Measurements from ENCODE around the gene CDYL2. TPM values are rescaled to one million over a fixed set of nuclear protein-coding genes. Genes with fewer than 3 reads are reported as not detected.
"Not testable (repeated sequence)": the region's sequence is repeated elsewhere in the genome, so short reads cannot be mapped to it uniquely, and the experiment has no call there.

CDYL2 gene
- total RNA-seq, 2 donors from 2014 or later = 26.3 to 40.3 TPM

GRCh38 chr16:80746231-80746630 lies 58.2 kb downstream of the CDYL2 start:
- Mint-ChIP-seq H3K27me3 (no peaks in the 10 kb centered on the region), H3K36me3 (ENCODE audit: low read depth) (peaks cover 12% of the 10 kb centered on the region), H3K27ac (no peak overlapping the region), H3K4me3 (no peak overlapping the region), H3K9me3 (no peaks in the 10 kb centered on the region), H3K4me1 (peaks cover 25% of the 10 kb centered on the region)
- ATAC-seq (replicated peaks) = no peak

DNA sequence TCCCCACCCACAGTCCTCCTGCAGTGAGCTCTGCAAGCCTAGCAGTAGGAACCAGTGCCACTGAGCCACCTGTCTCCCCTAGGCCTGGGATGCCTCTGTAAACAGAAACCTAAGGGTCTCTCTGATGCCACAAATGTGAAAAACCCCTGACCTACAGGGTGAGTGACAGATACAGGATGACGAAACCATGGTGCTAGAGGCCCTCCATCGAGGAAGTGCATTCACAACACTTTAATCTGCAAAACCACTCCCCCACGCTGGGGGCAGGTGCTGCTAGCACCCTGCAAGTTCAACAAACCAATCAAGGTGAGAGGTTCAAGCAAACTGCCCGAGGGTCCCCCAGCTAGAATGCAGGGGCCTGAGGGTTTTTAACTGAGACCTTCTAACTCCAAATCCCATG lies 59.5 kb downstream of the CDYL2 start:
- no peak for ATAC-seq (replicated peaks)
- peaks cover 12% of the 10 kb centered on the region for H3K36me3 Mint-ChIP-seq (ENCODE audit: low read depth)
- H3K27ac Mint-ChIP-seq = no peak overlapping the region
- H3K9me3 Mint-ChIP-seq = no peaks in the 10 kb centered on the region
- H3K4me1 Mint-ChIP-seq = peaks cover 24% of the 10 kb centered on the region
- H3K4me3 Mint-ChIP-seq = no peak overlapping the region
- no peaks in the 10 kb centered on the region for H3K27me3 Mint-ChIP-seq

DNA sequence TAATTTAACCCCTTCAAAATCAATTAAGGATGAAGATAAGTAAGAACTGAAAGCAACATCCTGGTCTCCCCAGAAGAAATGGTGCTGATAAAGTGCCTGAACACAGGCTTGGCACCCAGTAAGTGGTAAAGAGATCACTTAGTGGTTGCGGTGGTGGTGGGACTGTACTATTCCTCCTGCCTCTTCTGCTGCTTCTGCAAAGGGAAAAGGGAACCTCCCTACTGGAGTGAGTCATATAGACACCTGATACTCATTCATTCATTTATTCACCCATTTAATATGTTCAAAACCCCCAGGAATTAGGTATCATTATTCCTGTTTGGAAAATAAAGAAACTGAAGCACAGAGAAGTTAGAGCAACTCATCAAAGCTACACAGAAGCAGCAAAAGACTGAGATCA lies 60.6 kb downstream of the CDYL2 start:
- peak; percentile 69 for ATAC-seq (replicated peaks)

DNA sequence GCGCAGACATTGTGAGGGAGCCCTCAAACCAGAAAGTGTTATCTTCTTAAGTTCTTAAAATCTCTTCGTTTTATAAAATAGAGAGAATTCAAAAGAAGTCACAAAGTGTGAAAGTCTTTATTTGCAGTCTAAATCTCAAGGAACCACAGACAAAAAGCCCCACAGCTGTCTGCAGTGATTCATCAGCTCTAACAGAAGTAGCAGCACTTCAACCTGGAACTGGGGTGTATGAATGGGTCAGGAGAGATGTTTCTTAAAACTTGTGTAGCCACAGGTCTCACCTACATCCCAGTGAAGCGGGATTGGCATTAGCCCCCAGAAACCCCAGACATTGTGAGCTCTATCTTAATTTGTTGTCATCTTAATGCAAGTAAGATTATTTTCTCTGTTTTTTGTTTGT lies 61.1 kb downstream of the CDYL2 start:
- H3K4me3 Mint-ChIP-seq = peak overlapping the region; percentile 4
- no peaks in the 10 kb centered on the region for H3K27me3 Mint-ChIP-seq
- H3K36me3 Mint-ChIP-seq (ENCODE audit: low read depth) = peaks cover 12% of the 10 kb centered on the region
- ATAC-seq (replicated peaks) = peak; percentile 70
- H3K4me1 Mint-ChIP-seq = peaks cover 35% of the 10 kb centered on the region
- peak overlapping the region; percentile 56 for H3K27ac Mint-ChIP-seq
- H3K9me3 Mint-ChIP-seq = no peaks in the 10 kb centered on the region

More for the DNA sequence above, 60.6 kb downstream of the CDYL2 start:
- H3K4me3 Mint-ChIP-seq = peak overlapping the region; percentile 4
- H3K4me1 Mint-ChIP-seq = peaks cover 35% of the 10 kb centered on the region
- H3K9me3 Mint-ChIP-seq = no peaks in the 10 kb centered on the region
- no peaks in the 10 kb centered on the region for H3K27me3 Mint-ChIP-seq
- peaks cover 12% of the 10 kb centered on the region for H3K36me3 Mint-ChIP-seq (ENCODE audit: low read depth)
- peak overlapping the region; percentile 56 for H3K27ac Mint-ChIP-seq

- Mint-ChIP-seq H3K4me1 (peaks cover 29% of the 10 kb centered on the region), H3K27me3 (no peaks in the 10 kb centered on the region), H3K9me3 (no peaks in the 10 kb centered on the region), H3K27ac (no peak overlapping the region), H3K36me3 (ENCODE audit: low read depth) (peaks cover 12% of the 10 kb centered on the region), H3K4me3 (no peak overlapping the region)
- no peak for ATAC-seq (replicated peaks)
Measured at GRCh38 chr16:80742331-80742730, 62.1 kb downstream of the CDYL2 start.

DNA sequence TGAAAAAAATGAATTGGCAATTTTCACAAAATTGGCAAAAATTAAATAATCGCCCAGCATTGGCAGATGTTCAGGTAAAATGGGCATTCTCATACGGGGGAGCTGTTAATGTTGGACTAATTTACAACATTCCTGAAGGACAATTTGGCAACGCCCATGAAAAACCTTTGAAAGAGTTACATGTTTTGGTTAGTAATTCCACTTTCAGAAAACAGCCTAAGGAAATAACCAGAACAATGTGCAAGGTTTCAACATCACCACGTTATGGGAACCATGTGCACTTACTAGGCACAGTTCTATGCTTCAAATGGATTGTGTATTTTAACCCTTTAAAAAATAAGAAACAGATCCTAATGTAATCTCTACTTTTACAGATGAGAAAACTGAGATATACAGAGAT lies 62.7 kb downstream of the CDYL2 start:
- no peak overlapping the region for H3K27ac Mint-ChIP-seq
- no peaks in the 10 kb centered on the region for H3K27me3 Mint-ChIP-seq
- H3K4me1 Mint-ChIP-seq = peaks cover 29% of the 10 kb centered on the region
- peaks cover 12% of the 10 kb centered on the region for H3K36me3 Mint-ChIP-seq (ENCODE audit: low read depth)
- H3K9me3 Mint-ChIP-seq = no peaks in the 10 kb centered on the region
- no peak overlapping the region for H3K4me3 Mint-ChIP-seq
- ATAC-seq (replicated peaks) = no peak

- peaks cover 29% of the 10 kb centered on the region for H3K4me1 Mint-ChIP-seq
- no peaks in the 10 kb centered on the region for H3K9me3 Mint-ChIP-seq
- peaks cover 12% of the 10 kb centered on the region for H3K36me3 Mint-ChIP-seq (ENCODE audit: low read depth)
- peak overlapping the region; percentile 37 for H3K4me3 Mint-ChIP-seq
- H3K27ac Mint-ChIP-seq = no peak overlapping the region
- H3K27me3 Mint-ChIP-seq = no peaks in the 10 kb centered on the region
- peak; percentile 93 for ATAC-seq (replicated peaks)
Measured at GRCh38 chr16:80739523-80739922, 64.9 kb downstream of the CDYL2 start.

- H3K4me3 Mint-ChIP-seq = no peak overlapping the region
- ATAC-seq (replicated peaks) = no peak
- no peak overlapping the region for H3K27ac Mint-ChIP-seq
- H3K27me3 Mint-ChIP-seq = no peaks in the 10 kb centered on the region
- peaks cover 23% of the 10 kb centered on the region for H3K4me1 Mint-ChIP-seq
- peaks cover 12% of the 10 kb centered on the region for H3K36me3 Mint-ChIP-seq (ENCODE audit: low read depth)
- no peaks in the 10 kb centered on the region for H3K9me3 Mint-ChIP-seq
Measured at GRCh38 chr16:80738521-80738920, 65.9 kb downstream of the CDYL2 start.

GRCh38 chr16:80735846-80736245 lies 68.6 kb downstream of the CDYL2 start:
- no peaks in the 10 kb centered on the region for H3K36me3 Mint-ChIP-seq (ENCODE audit: low read depth)
- ATAC-seq (replicated peaks) = no peak
- H3K27me3 Mint-ChIP-seq = no peaks in the 10 kb centered on the region
- no peak overlapping the region for H3K4me3 Mint-ChIP-seq
- peaks cover 12% of the 10 kb centered on the region for H3K4me1 Mint-ChIP-seq
- H3K27ac Mint-ChIP-seq = no peak overlapping the region
- H3K9me3 Mint-ChIP-seq = no peaks in the 10 kb centered on the region

- no peaks in the 10 kb centered on the region for H3K27me3 Mint-ChIP-seq
- no peaks in the 10 kb centered on the region for H3K9me3 Mint-ChIP-seq
- H3K27ac Mint-ChIP-seq = no peak overlapping the region
- H3K4me3 Mint-ChIP-seq = no peak overlapping the region
- no peaks in the 10 kb centered on the region for H3K36me3 Mint-ChIP-seq (ENCODE audit: low read depth)
- no peak for ATAC-seq (replicated peaks)
- no peaks in the 10 kb centered on the region for H3K4me1 Mint-ChIP-seq
Measured at GRCh38 chr16:80733407-80733806, 71.0 kb downstream of the CDYL2 start.

DNA sequence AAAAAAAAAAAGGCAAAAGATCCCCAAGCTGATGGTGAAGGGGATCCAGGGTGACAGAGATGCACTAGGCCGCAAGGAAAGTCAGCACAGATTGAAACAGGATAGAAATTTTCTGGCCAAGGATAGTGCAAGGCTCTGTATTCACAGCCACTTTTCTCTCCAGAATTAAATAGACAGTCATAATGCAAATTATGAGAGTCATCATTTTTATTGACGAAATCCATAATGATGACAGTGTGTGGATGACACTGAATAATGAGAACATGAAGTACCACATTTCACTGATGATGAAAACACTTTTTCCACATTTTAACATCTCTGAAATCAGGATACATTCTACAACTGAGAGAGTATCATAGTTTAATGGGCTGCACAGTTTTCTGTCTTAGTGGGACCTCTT lies 72.5 kb downstream of the CDYL2 start:
- Mint-ChIP-seq H3K27ac (no peak overlapping the region), H3K9me3 (no peaks in the 10 kb centered on the region), H3K4me1 (no peaks in the 10 kb centered on the region), H3K36me3 (ENCODE audit: low read depth) (no peaks in the 10 kb centered on the region), H3K27me3 (no peaks in the 10 kb centered on the region), H3K4me3 (no peak overlapping the region)
- ATAC-seq (replicated peaks) = no peak

- H3K27ac Mint-ChIP-seq = not testable (repeated sequence)
Measured at GRCh38 chr16:80727066-80727763, 77.2 kb downstream of the CDYL2 start.

DNA sequence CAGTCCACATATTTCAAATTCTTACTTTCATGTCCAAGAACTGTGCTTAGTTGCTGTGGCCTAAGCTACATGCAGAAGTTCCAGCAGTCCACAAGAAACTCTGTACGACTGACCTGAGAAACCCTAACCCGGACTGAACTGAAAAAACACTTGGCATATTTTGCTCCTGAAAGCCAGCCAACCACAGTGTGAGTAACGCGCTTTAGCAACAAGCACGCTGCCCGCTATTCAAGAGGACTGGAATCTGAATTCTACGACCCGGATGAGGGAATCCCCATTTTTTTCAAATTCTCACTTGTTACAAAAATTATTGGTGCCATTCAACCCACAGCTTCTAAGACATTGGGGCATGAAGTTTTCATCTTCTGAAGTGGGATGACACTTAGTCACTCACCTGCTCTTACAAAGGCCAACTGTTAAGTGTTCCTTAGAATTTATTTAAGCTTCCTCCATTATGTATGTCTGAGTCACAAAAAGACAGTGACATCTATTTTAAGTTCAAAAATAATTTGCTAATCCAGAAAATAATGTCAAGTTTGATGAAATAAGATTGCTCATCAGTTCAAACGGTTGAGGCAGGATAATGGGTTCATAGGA lies 78.7 kb downstream of the CDYL2 start:
- Mint-ChIP-seq H3K4me1 (peaks cover 4% of the 10 kb centered on the region), H3K27me3 (no peaks in the 10 kb centered on the region), H3K9me3 (peaks cover 9% of the 10 kb centered on the region), H3K27ac (no peak overlapping the region), H3K4me3 (no peak overlapping the region), H3K36me3 (ENCODE audit: low read depth) (no peaks in the 10 kb centered on the region)
- no peak for ATAC-seq (replicated peaks)

More at GRCh38 chr16:80727066-80727763, 77.2 kb downstream of the CDYL2 start:
- peak overlapping the region; percentile 3 for H3K4me3 Mint-ChIP-seq
- not testable (repeated sequence) for H3K9me3 Mint-ChIP-seq; H3K27me3 Mint-ChIP-seq; ATAC-seq (replicated peaks); H3K36me3 Mint-ChIP-seq (ENCODE audit: low read depth); H3K4me1 Mint-ChIP-seq

DNA sequence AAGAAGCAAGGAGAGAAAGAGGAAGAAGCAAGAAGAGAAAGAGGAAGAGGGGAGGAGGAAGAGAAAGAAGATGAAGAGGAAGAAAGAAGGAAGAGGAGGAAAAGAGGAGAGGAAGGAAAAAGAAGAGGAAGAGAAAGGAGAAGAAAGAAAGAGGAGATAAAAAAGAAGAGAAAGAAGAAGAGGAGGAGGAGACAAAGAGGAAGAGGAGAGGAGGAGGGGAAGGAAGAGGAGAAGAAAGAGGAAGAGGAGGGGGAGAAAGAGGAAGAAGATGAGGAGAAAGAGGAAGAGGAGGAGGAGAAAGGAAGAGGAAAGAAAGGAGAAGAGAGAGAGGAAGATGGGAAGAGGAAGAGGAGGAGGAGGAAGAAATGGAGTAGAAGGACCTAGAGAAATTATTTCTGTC lies 80.4 kb downstream of the CDYL2 start:
- H3K4me3 Mint-ChIP-seq = no peak overlapping the region
- H3K36me3 Mint-ChIP-seq (ENCODE audit: low read depth) = no peaks in the 10 kb centered on the region
- H3K27me3 Mint-ChIP-seq = no peaks in the 10 kb centered on the region
- peak overlapping the region; percentile 63 for H3K27ac Mint-ChIP-seq
- ATAC-seq (replicated peaks) = no peak
- H3K4me1 Mint-ChIP-seq = peaks cover 8% of the 10 kb centered on the region
- H3K9me3 Mint-ChIP-seq = peaks cover 9% of the 10 kb centered on the region

DNA sequence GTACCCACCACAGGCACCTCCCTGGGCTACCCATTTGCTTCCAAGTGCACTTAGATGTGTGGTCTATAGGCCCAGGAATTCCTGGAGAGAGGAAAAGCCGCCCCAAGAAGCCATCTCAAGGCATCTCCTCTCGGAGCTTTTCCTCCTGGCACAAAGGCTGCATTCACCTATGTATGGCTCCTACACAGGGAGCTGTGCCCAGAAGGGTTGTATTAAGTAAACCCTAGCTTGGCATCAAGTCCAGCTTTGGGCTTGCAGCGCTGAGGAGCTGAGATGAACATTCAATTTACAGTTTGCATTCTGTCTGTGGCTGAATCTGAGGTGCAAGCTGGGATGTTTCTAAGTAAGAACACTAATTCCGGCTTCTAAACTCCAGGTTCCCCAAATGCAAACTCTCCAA lies 81.3 kb downstream of the CDYL2 start:
- no peak for ATAC-seq (replicated peaks)
- H3K4me3 Mint-ChIP-seq = no peak overlapping the region
- H3K36me3 Mint-ChIP-seq (ENCODE audit: low read depth) = no peaks in the 10 kb centered on the region

More for the DNA sequence above, 81.3 kb downstream of the CDYL2 start:
- H3K4me1 Mint-ChIP-seq = peaks cover 8% of the 10 kb centered on the region
- no peaks in the 10 kb centered on the region for H3K27me3 Mint-ChIP-seq
- peaks cover 9% of the 10 kb centered on the region for H3K9me3 Mint-ChIP-seq
- H3K27ac Mint-ChIP-seq = no peak overlapping the region
